ENCODE results near the gene ZEB2. TPM values are rescaled to one million over a fixed set of nuclear protein-coding genes. Genes with fewer than 3 reads are reported as not detected.

The ZEB2 gene
- total and polyA plus RNA-seq, 10 of the 15 experiments (the other 5 are each of a cell fraction or from before 2014, with no cell fraction given), result 0.14 to 3.2 (median 0.84) TPM

DNA sequence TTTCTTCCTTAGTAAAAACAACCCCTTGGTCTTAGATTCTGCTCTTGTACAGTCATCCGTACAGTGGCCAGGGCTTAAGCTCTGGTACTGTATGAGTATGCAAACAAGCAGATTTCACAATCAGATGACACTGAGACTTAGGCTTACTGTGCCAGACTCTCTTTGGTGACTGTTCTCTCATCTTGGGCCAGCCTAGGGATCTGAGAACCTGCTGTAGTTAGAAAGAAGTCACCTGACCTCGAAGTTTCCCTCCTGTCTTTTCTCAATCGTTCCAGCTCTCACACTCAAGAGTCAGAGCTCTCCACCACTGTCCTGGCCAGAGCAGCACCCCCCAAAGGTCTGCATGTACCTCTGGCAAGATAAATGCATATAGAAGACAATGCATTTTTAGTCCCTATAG is 63.2 kb downstream of the ZEB2 start:
- SMC1A ChIA-PET (ENCODE audit: uncharacterized antibody, unreplicated experiment), result interaction anchor here (0.6 kb wide), 1 partner anchor 198 kb away, joined by 3 read pairs; no protein-coding TSS in a partner anchor
- peak; percentile 61 for ATAC-seq

More for the DNA sequence above, 63.2 kb downstream of the ZEB2 start:
- 38% methylated on average over 3 of the region's 3 CpGs for WGBS (ENCODE audit: insufficient coverage, insufficient replicate concordance, low lambda C conversion rate, missing lambda C conversion rate)
- Histone ChIP-seq H3K27ac (ENCODE audit: control insufficient read depth, insufficient read depth) (no peak overlapping the region), H3K9ac (ENCODE audit: control insufficient read depth, insufficient read depth, low read length) (no peak overlapping the region), H3K27me3 (replicated peaks in 1 of 2; ENCODE audit: control insufficient read depth in 2 of 2, insufficient read depth in 2 of 2, low read length in 1 of 2) (peaks cover 4% of the 10 kb centered on the region in 2 experiments; a peak in 3 of 4 replicates), H3K9me3 (replicated peaks; ENCODE audit: control insufficient read depth, insufficient read depth, low read length) (no peaks in the 10 kb centered on the region), H3K4me3 (no peak overlapping the region), H3K36me3 (ENCODE audit: control insufficient read depth in 2 of 2, insufficient read depth in 2 of 2, low read length in 1 of 2) (no peaks in the 10 kb centered on the region), H3K79me2 (ENCODE audit: control insufficient read depth, insufficient read depth, low read length) (no peaks in the 10 kb centered on the region), H3K4me2 (ENCODE audit: control insufficient read depth, insufficient read depth) (no peak overlapping the region), H2AFZ (ENCODE audit: control insufficient read depth, low read depth, low read length) (no peak overlapping the region), H4K20me1 (ENCODE audit: control insufficient read depth, insufficient read depth) (peaks cover 4% of the 10 kb centered on the region; the same call in 1 of the 2 replicates), H3K4me1 (ENCODE audit: control insufficient read depth, insufficient read depth, low read length) (no peaks in the 10 kb centered on the region; the same call in 1 of the 2 replicates)
- DNase-seq (ENCODE audit: low read depth, low spot score) (no peak), FAIRE-seq (peak; percentile 44)
- intact Hi-C loops (cut with micrococcal nuclease; ENCODE audit: unreplicated experiment) (no loop called here), in situ Hi-C loops (cut with MboI) (no loop called here)
- POLR2A ChIA-PET, result no interaction called here
- RAD21 ChIA-PET (ENCODE audit: unreplicated experiment), result no interaction called here
- TF ChIP-seq MXI1 (IDR thresholded peaks at IDR 0.05; ENCODE audit: low read depth, low read length), result no peak
- TF ChIP-seq E2F8 (IDR thresholded peaks at IDR 0.05; ENCODE audit: low read depth, partially characterized antibody), result no peak
- TF ChIP-seq, protein P1, sequence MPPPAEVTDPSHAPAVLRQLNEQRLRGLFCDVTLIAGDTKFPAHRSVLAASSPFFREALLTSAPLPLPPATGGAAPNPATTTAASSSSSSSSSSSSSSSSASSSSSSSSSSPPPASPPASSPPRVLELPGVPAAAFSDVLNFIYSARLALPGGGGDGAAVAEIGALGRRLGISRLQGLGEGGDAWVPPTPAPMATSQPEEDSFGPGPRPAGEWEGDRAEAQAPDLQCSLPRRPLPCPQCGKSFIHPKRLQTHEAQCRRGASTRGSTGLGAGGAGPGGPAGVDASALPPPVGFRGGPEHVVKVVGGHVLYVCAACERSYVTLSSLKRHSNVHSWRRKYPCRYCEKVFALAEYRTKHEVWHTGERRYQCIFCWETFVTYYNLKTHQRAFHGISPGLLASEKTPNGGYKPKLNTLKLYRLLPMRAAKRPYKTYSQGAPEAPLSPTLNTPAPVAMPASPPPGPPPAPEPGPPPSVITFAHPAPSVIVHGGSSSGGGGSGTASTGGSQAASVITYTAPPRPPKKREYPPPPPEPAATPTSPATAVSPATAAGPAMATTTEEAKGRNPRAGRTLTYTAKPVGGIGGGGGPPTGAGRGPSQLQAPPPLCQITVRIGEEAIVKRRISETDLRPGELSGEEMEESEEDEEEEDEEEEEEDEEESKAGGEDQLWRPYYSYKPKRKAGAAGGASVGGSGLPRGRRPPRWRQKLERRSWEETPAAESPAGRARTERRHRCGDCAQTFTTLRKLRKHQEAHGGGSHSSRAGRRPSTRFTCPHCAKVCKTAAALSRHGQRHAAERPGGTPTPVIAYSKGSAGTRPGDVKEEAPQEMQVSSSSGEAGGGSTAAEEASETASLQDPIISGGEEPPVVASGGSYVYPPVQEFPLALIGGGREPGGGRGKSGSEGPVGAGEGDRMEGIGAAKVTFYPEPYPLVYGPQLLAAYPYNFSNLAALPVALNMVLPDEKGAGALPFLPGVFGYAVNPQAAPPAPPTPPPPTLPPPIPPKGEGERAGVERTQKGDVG (CRISPR knock-in tag; IDR thresholded peaks at IDR 0.05), result no peak
- no TSS peak for BruUV-seq (replicated peaks)
- CTCF ChIA-PET, result no interaction called here

Measured in GM12878 (cell line).